Mononuclear cell (primary cell): ENCODE results near the gene ARHGDIG. TPM values are rescaled to one million over a fixed set of nuclear protein-coding genes. Genes with fewer than 3 reads are reported as not detected.
A peak's percentile ranks its signal among the peaks of the same experiment; 100 is the strongest.
"Not testable (repeated sequence)": the region's sequence is repeated elsewhere in the genome, so short reads cannot be mapped to it uniquely, and the experiment has no call there.

ENCODE experiments used
- H3K27me3 ChIP-seq: 2 replicates; pipeline ENCODE4 v1.6.0; 2011; ENCODE audit warnings: low read length, control low read depth; ENCODE audit not compliant: insufficient read depth
- H3K4me1 ChIP-seq: 2 replicates; pipeline ENCODE4 v1.5.1; 2011; ENCODE audit warnings: mild to moderate bottlenecking, low read length, control low read depth; ENCODE audit not compliant: insufficient read depth
- H3K4me3 ChIP-seq: 2 replicates; pipeline ENCODE4 v1.5.1; 2011; ENCODE audit warnings: mild to moderate bottlenecking, low read length, moderate library complexity
- H3K9me3 ChIP-seq: 2 replicates; pipeline ENCODE4 v1.5.1; 2011; ENCODE audit warnings: low read depth, mild to moderate bottlenecking, control low read depth, low read length
- total RNA-seq: library from RNA; depleted of rRNA; stranded (reverse); fragments of >200 nt; gene quantifications from one replicate; pipeline ENCODE4 v1.2.3, GENCODE V29; 2012

The ARHGDIG gene
- total RNA-seq = not detected

- no peaks in the 10 kb centered on the region for H3K4me1 ChIP-seq
- H3K4me3 ChIP-seq = no peak within 1 kb of the TSS
- H3K27me3 ChIP-seq = peaks cover 3% of the 10 kb centered on the region
- no peaks in the 10 kb centered on the region for H3K9me3 ChIP-seq
Observed at GRCh38 chr16:280552-280951, at the start of gene ARHGDIG. Gene ARHGDIG (plus strand): TSS chr16:280591. CDS start chr16:280681, 90 bp downstream.

- Histone ChIP-seq H3K9me3 (no peaks in the 10 kb centered on the region), H3K4me3 (no peak overlapping the region), H3K4me1 (peaks cover 39% of the 10 kb centered on the region), H3K27me3 (no peaks in the 10 kb centered on the region)
Observed at GRCh38 chr16:230949-231348, 49.4 kb upstream of the ARHGDIG start.

GRCh38 chr16:234468-235305 is 45.7 kb upstream of the ARHGDIG start, which contains the start of gene FAM234A:
Gene FAM234A (plus strand): TSS chr16:234821. CDS start chr16:254414, 19,593 bp downstream.
- Histone ChIP-seq H3K27me3 (no peaks in the 10 kb centered on the region), H3K9me3 (no peaks in the 10 kb centered on the region), H3K4me3 (peak within 1 kb of the TSS; percentile 56), H3K4me1 (peaks cover 25% of the 10 kb centered on the region)

GRCh38 chr16:239948-240277 is 40.5 kb upstream of the ARHGDIG start:
- H3K4me3 ChIP-seq = no peak overlapping the region
- H3K27me3 ChIP-seq = no peaks in the 10 kb centered on the region
- peaks cover 41% of the 10 kb centered on the region for H3K4me1 ChIP-seq
- no peaks in the 10 kb centered on the region for H3K9me3 ChIP-seq

- Histone ChIP-seq H3K4me1 (peaks cover 37% of the 10 kb centered on the region), H3K4me3 (no peak overlapping the region), H3K27me3 (no peaks in the 10 kb centered on the region), H3K9me3 (no peaks in the 10 kb centered on the region)
Observed at GRCh38 chr16:240559-240958, 39.8 kb upstream of the ARHGDIG start.

GRCh38 chr16:242281-242680 is 38.1 kb upstream of the ARHGDIG start:
- no peak overlapping the region for H3K4me3 ChIP-seq

GRCh38 chr16:243348-243747 is 37.0 kb upstream of the ARHGDIG start:
- Histone ChIP-seq H3K4me1 (peaks cover 33% of the 10 kb centered on the region), H3K4me3 (no peak overlapping the region), H3K9me3 (no peaks in the 10 kb centered on the region), H3K27me3 (no peaks in the 10 kb centered on the region)

More at GRCh38 chr16:242281-242680, 38.1 kb upstream of the ARHGDIG start:
- Histone ChIP-seq H3K4me1 (peaks cover 32% of the 10 kb centered on the region), H3K27me3 (no peaks in the 10 kb centered on the region), H3K9me3 (no peaks in the 10 kb centered on the region)

- H3K4me1 ChIP-seq = peaks cover 25% of the 10 kb centered on the region
- H3K9me3 ChIP-seq = no peaks in the 10 kb centered on the region
- H3K27me3 ChIP-seq = no peaks in the 10 kb centered on the region
- H3K4me3 ChIP-seq = no peak overlapping the region
Observed at GRCh38 chr16:245105-245504, 35.3 kb upstream of the ARHGDIG start.

- Histone ChIP-seq H3K4me1 (peaks cover 7% of the 10 kb centered on the region), H3K27me3 (no peaks in the 10 kb centered on the region), H3K4me3 (no peak overlapping the region), H3K9me3 (no peaks in the 10 kb centered on the region)
Observed at GRCh38 chr16:247027-247426, 33.4 kb upstream of the ARHGDIG start.

- Histone ChIP-seq H3K4me3 (no peak overlapping the region), H3K9me3 (no peaks in the 10 kb centered on the region), H3K4me1 (peaks cover 28% of the 10 kb centered on the region), H3K27me3 (no peaks in the 10 kb centered on the region)
Observed at GRCh38 chr16:249431-249830, 31.0 kb upstream of the ARHGDIG start.

- no peaks in the 10 kb centered on the region for H3K27me3 ChIP-seq
- no peaks in the 10 kb centered on the region for H3K9me3 ChIP-seq
- peaks cover 26% of the 10 kb centered on the region for H3K4me1 ChIP-seq
- H3K4me3 ChIP-seq = peak overlapping the region; percentile 24
Observed at GRCh38 chr16:252366-253337, 27.7 kb upstream of the ARHGDIG start.

- Histone ChIP-seq H3K9me3 (no peaks in the 10 kb centered on the region), H3K27me3 (no peaks in the 10 kb centered on the region), H3K4me1 (peaks cover 26% of the 10 kb centered on the region)
Observed at GRCh38 chr16:253833-254232, 26.6 kb upstream of the ARHGDIG start.

GRCh38 chr16:254461-254860 is 25.9 kb upstream of the ARHGDIG start:
- H3K4me1 ChIP-seq = peaks cover 26% of the 10 kb centered on the region
- no peaks in the 10 kb centered on the region for H3K9me3 ChIP-seq
- no peak overlapping the region for H3K4me3 ChIP-seq
- no peaks in the 10 kb centered on the region for H3K27me3 ChIP-seq

More at GRCh38 chr16:253833-254232, 26.6 kb upstream of the ARHGDIG start:
- H3K4me3 ChIP-seq = no peak overlapping the region

- no peaks in the 10 kb centered on the region for H3K9me3 ChIP-seq
Observed at GRCh38 chr16:255183-255582, 25.2 kb upstream of the ARHGDIG start.

GRCh38 chr16:258091-258490 is 22.3 kb upstream of the ARHGDIG start:
- peaks cover 15% of the 10 kb centered on the region for H3K4me1 ChIP-seq
- H3K9me3 ChIP-seq, H3K4me3 ChIP-seq, H3K27me3 ChIP-seq: not testable (repeated sequence)

More at GRCh38 chr16:255183-255582, 25.2 kb upstream of the ARHGDIG start:
- no peak overlapping the region for H3K4me3 ChIP-seq
- no peaks in the 10 kb centered on the region for H3K27me3 ChIP-seq
- H3K4me1 ChIP-seq = peaks cover 26% of the 10 kb centered on the region
